HEK293T (cell line): ENCODE data around the gene ESRRB.

Experiments
- ARNT ChIP-seq: fragments of 450-650 bp; IDR thresholded peaks from 2 replicates; pipeline ENCODE4 v1.6.1; 2017; ENCODE audit warnings: mild to moderate bottlenecking
- BHLHE40 ChIP-seq: fragments of 450-650 bp; IDR thresholded peaks from 2 replicates; pipeline ENCODE4 v1.6.1; 2016; ENCODE audit warnings: mild to moderate bottlenecking, moderate library complexity, borderline replicate concordance
- FOXA1 ChIP-seq: fragments of 450-650 bp; IDR thresholded peaks from 2 replicates; pipeline ENCODE4 v1.6.1; 2016; ENCODE audit warnings: mild to moderate bottlenecking
- FOXK2 ChIP-seq: fragments of 450-650 bp; IDR thresholded peaks from 2 replicates; pipeline ENCODE4 v1.6.1; 2016; ENCODE audit warnings: mild to moderate bottlenecking
- FOXM1 ChIP-seq: fragments of 450-650 bp; IDR thresholded peaks from 2 replicates; pipeline ENCODE4 v1.6.1; 2017; ENCODE audit warnings: mild to moderate bottlenecking, borderline replicate concordance
- L3MBTL2 ChIP-seq: fragments of 450-650 bp; conservative IDR thresholded peaks from 2 replicates; pipeline ENCODE4 v1.6.1; 2016; ENCODE audit warnings: mild to moderate bottlenecking
- NFRKB ChIP-seq: fragments of 450-650 bp; IDR thresholded peaks from 2 replicates; pipeline ENCODE4 v1.6.1; 2016; ENCODE audit warnings: mild to moderate bottlenecking, moderate library complexity
- PKNOX1 ChIP-seq: fragments of 450-650 bp; IDR thresholded peaks from 2 replicates; pipeline ENCODE4 v1.6.1; 2016
- SP1 ChIP-seq: fragments of 450-650 bp; IDR thresholded peaks from 2 replicates; pipeline ENCODE4 v1.6.1; 2017
- ZNF384 ChIP-seq: fragments of 450-650 bp; IDR thresholded peaks from 2 replicates; pipeline ENCODE4 v1.6.1; 2016

GRCh38 chr14:76531821-76532318, 155.9 kb downstream of the ESRRB start:
- TF ChIP-seq SP1 = no peak
- no peak for TF ChIP-seq ARNT
- TF ChIP-seq FOXM1 = no peak
- no peak for TF ChIP-seq L3MBTL2
- TF ChIP-seq FOXA1 = no peak
- TF ChIP-seq PKNOX1 = peak; percentile 90
- TF ChIP-seq FOXK2 = no peak
- TF ChIP-seq ZNF384 = no peak
- no peak for TF ChIP-seq NFRKB
- no peak for TF ChIP-seq BHLHE40
